GM21526 (cell line): ENCODE measurements around the gene BCAS3.

ENCODE experiments used
- ATAC-seq: cut with Tn5 transposase; IDR thresholded peaks from one replicate; pipeline ENCODE4 v1.9.1; 2021; ENCODE audit warnings: moderate library complexity; ENCODE audit not compliant: unreplicated experiment, low FRiP score

Gene BCAS3

GRCh38 chr17:61097781-61098180 lies 420.1 kb downstream of the BCAS3 start:
- ATAC-seq: no peak

DNA sequence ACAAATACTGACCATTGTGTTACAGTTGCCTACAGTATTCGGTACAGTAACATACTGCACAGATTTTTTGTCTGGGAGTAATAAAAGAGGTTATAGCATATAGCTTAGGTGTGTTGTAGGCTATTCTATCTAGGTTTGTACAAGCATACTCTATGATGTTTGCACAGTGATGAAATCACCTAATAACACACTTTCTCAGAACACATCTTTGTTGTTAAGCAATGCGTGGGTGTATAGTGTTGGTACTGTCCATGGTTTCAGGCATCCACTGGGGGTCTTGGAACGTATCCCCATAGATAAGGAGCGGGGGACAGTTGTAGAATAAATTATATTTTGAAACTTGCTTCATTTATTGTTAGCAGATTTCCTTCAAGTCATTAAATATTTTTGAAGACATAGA lies 428.7 kb downstream of the BCAS3 start:
- ATAC-seq: no peak

GRCh38 chr17:61116577-61116976 lies 438.9 kb downstream of the BCAS3 start:
- no peak for ATAC-seq

- no peak for ATAC-seq
Observed at GRCh38 chr17:61117983-61118382, 440.3 kb downstream of the BCAS3 start.

DNA sequence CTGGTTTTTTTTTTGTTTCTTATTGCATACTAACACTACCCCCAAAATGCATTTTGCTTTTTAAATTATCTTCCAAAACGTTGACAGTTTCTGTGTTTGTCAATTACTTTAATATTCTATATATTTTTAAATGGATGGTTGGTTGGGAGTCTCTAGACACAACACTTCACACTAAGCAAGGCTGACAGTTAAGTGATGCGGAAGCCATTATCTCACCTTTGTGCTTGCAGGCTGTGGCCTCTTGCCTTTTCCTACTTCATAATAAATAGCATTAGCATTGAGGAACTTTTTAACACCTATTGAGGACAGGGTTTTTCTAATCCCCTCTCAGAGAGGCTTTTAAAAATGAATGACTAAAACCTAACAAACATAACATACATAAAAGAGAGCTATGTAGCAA lies 441.2 kb downstream of the BCAS3 start:
- no peak for ATAC-seq

- no peak for ATAC-seq
Observed at GRCh38 chr17:61122326-61122913, 444.8 kb downstream of the BCAS3 start.

DNA sequence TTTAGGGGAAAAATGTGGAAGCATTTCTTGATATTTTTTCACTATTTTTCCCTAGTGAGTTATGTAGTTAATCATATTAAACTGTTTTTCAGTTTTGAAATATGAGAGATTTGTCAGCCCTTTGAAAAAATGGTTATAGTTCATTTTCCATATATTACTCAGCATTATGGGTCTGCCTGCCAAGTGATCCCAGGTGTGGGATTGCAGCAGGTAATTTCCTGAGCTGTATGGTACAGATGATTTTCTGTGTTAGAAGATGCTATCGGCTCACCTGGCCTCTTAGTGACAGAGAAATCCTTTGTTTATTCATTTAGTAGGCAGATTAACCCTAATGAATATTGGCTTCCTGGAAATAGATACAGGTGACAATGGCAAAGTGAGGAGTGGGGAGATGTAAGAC lies 446.9 kb downstream of the BCAS3 start:
- ATAC-seq: no peak

DNA sequence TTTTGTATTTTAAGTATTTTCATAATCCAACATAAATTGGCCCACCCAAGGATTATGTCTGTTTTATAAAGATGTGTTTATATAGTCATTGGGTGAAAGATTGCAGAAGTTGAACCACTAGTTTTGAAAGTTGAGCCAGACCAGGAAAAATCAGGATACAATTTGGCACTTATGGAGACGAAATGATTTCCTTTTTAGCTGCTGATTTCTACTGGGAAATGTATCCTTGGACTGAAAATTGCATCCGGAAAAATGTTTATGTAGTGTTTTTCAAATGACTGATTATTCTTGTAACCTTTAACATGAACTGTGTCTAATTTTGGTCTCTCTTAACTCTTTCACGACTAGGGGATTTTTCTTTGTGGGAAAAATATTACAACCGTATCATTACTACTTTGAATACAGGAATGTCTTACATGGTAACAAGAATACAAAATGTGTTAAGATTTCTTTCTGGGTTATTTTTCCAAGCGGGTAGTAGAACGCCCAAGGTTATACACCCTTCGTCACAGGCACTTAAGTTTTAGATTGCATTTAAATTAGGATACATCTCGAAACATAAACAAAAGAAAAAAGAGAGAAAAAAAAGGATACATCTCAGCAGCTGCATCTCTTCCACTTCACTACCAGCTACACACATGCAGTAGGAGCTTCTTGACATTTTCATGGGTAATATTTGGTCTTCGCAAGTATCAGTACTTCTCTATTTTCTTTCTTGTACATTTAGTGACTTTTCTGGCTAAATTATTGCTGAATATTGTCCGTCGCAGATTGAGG lies 449.0 kb downstream of the BCAS3 start:
- ATAC-seq: no peak

- ATAC-seq: no peak
Observed at GRCh38 chr17:61127960-61128359, 450.3 kb downstream of the BCAS3 start.

- ATAC-seq: no peak
Observed at GRCh38 chr17:61128661-61129115, 451.0 kb downstream of the BCAS3 start.

DNA sequence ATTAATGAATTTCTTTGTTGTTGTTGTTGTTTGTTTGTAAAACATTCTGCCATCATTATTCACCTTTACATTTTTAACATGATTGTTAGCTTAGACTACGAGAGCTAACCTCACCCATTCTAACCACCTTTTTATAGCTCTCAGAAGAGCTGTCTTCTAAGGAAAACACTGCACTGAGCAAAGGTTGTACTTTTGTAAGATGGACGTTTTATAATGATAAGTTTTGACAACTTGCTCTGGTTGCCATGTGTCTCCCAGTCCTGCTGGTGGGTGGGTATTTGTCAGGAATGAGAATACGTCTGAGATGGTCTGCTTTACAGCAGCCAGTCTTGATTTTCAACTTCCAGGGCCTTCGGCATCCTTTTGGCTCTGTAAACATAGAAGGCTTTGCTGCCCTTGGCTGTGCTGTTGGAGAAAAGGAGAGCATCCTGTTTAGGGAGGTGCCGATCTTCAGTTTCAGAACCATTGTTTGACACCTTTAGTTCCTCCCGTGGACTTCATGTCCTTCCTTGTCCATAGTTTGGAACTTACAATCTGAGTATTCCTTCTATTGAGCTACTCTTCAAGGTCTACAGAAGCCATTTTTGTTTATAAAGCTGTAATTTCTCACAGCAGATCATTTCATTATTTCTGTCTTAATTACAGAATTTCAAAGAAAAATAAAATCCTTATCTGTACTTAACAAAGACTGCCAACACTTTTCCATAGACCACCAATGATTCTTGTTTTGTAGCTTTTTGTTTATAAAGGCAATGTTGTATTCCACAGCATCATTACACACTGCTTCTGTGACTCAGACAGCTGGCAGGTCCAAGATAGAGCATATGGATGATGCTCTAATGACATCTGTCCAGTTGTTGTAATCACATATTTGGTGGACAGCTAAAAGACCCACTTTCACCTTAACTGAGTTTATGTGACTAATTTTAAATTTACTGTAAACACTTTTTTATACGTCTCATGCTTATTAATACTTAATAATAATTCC lies 451.9 kb downstream of the BCAS3 start:
- no peak for ATAC-seq

DNA sequence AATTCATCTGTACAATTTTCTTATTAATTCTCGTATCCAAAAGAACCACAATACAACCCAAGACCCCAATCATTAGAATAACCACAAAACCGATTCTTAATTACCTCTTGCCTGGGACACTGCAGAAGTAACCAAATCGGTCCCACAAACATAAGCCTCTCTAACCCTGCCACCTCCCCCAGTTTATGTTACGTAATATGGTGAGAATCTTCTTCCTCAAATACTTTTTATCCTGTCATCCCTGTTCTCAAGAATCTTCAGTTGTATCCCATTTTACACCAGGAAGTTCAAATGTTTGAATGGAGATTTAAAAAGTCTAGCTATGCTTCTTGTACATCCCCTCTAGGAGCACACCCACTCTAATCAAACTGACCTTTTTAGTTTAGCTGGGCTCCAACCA lies 452.7 kb downstream of the BCAS3 start:
- ATAC-seq: no peak

GRCh38 chr17:61131585-61131984 lies 453.9 kb downstream of the BCAS3 start:
- ATAC-seq: no peak

DNA sequence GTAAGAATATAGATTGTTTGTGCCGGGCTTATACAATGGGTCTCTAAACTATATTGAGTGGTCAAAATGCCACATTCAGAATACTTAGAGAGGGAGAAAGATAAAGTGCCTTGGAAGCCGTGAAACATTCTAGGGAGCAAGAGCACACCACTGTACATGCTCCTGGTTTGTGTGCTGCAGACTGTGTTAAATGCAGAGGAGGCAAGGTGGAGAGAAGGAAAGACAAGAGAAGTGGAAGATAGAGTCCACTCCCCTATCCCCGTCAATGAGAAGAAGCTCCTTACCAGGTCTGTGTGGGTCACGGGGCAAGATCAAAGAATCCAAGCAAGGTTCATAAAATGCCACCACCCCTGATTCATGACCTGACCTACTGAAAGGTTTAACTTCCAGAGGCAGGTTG lies 454.9 kb downstream of the BCAS3 start:
- ATAC-seq: no peak

DNA sequence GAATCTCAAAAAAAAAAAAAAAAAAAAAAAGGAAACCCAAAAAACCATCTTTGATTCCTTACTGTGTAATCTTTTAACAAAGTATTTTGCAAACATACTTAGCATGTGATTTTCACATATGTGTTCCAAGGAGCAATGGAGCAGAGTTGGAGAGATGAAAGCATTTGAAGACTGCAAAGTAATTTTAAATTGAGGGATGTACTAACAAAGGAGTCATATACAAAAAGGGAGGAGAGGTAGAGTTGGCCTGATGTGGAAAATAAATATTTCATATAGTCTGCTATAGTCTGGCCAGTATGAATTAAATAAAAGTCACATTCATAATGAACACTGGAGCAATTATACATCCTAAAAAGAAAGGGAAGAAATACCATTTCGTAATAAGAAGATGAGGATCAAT lies 456.2 kb downstream of the BCAS3 start:
- ATAC-seq: no peak

DNA sequence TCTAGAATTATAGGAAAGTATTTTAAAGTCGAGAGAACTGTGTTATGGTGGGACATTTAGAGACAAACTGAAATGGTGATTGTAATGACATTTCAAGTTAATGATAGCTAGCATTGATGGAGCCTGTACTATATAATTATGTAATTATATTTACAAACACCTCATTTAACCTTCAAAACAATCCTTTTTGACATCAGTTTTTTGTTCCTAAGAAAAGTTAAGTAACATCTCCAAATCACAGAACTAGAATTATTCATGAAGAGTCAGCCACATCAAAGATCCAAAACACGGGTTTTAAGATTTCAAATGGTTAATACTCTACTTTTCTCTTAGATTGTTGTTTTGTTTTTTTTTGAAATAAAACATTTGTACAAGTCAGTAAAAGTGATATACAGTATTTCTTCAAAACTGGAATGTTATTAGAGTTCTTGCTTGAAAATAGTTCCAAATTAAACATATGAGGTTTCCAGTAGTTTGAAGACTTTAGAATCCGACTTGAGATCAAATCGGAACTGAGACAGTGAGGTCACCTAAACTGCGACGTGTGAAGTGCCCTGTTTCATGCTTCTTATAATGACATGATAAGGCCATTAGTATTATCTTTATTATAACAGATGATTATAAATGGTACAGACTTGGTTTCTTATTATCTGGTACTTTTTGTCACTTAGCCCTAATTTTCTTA lies 457.0 kb downstream of the BCAS3 start:
- ATAC-seq: no peak

DNA sequence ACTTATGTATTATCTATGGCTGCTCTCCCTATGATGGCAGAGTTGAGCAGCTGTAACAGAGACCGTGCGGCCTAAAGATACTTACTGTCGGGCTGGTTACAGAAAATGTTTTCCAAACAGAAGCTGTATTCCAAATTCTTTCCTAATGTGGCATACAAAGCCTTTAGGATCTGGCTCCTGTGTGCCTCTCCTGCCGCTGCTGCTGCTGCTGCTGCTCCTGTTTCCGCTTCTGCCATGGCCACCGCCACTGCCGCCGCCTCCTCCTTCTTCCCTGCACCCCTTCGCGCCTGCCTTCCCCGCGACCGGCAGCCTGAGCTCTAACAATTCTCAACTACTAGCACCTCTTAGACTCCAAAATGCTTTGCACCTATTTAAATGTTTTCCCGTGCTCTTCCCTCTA lies 458.1 kb downstream of the BCAS3 start:
- no peak for ATAC-seq

DNA sequence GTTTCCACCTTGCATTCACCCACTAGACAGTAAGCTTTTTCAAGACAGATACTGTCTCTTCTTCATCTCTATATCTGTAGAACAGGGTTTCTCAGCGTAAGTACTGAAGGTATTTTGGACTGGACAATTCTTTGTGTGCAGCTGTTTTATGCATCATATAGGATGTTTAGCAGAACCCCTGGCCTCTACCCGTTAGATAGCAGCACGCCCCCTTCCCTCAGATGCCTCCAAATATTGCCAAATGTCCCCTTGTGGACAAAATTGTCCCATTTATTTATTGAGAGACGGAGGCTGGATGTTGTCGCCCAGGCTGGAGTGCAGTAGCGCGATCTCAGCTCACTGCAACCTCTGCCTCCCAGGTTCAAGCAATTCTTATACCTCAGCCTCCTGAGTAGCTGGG lies 458.6 kb downstream of the BCAS3 start:
- no peak for ATAC-seq

GRCh38 chr17:61139219-61139618 lies 461.6 kb downstream of the BCAS3 start:
- ATAC-seq: peak; percentile 99

DNA sequence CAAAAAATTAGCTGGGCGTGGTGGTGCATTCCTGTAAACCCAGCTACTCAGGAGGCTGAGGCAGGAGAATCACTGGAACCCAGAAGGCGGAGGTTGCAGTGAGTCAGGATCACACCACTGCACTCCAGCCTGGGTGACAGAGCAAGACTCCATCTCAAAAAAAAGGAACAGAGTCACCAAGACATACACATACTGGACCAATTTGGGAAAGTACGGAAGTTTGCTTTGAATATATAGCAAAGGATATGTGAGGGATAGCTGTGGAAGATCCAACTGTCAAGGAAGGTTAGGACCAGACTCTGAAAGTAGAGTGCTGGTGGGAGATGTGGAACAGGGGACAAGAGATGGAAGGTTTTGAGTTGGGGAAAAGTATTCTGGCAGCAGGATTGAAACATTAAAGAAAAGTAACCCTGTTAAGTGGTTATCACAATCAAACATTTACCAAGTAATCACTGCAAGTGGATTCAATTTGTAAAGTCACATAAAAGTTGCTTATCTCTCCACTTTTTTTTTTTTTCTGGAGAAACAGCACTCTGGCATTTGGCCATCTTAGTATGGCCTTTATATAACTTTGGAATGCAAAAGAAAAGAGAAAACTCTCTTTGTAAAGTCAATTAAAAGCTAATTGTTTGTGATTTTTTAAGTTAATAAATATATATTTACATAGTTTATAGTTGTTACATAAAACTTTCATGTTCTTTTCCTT lies 462.6 kb downstream of the BCAS3 start:
- no peak for ATAC-seq
